CD14-positive monocyte (primary cell): ENCODE results near the gene HES7. TPM values are rescaled to one million over a fixed set of nuclear protein-coding genes. Genes with fewer than 3 reads are reported as not detected.

Experiments used
- DNase-seq, 3 donors: peaks; one replicate each; pipeline ENCODE4 v3.0.0-alpha.2; 2011 to 2022
- H2AFZ ChIP-seq: 2 replicates; pipeline ENCODE4 v1.6.0; 2012; ENCODE audit warnings: mild to moderate bottlenecking, low read depth, low read length, inconsistent platforms; ENCODE audit not compliant: insufficient read depth, poor library complexity, severe bottlenecking
- H3K27ac ChIP-seq, 2 donors: 1 replicate in 1 of 2; 2 replicates in 1 of 2; pipeline ENCODE4 v1.5.1; 2012 to 2013; ENCODE audit warnings: low read length in 2 of 2, control low read depth in 1 of 2, inconsistent platforms in 1 of 2, low read depth in 1 of 2, mild to moderate bottlenecking in 1 of 2
- H3K27me3 ChIP-seq, 2 donors: one replicate each; pipeline versions ENCODE4 v1.6.0 to v1.6.1; 2011 to 2013; ENCODE audit warnings: low read length in 2 of 2; ENCODE audit not compliant: control insufficient read depth in 2 of 2, insufficient read depth in 2 of 2
- H3K36me3 ChIP-seq, 2 donors: replicated peaks in 1 of 2; 1 replicate in 1 of 2; 2 replicates in 1 of 2; pipeline versions ENCODE4 v1.5.1 to v1.6.1; 2012 to 2013; ENCODE audit warnings: low read length in 2 of 2, control low read depth in 1 of 2, inconsistent platforms in 1 of 2, mild to moderate bottlenecking in 1 of 2; ENCODE audit not compliant: insufficient read depth in 2 of 2, control insufficient read depth in 1 of 2
- H3K4me1 ChIP-seq, 2 donors: 1 replicate in 1 of 2; 2 replicates in 1 of 2; pipeline versions ENCODE4 v1.5.1 to v1.6.1; 2012 to 2013; ENCODE audit warnings: low read length in 2 of 2, control low read depth in 1 of 2, inconsistent platforms in 1 of 2, mild to moderate bottlenecking in 1 of 2, moderate library complexity in 1 of 2; ENCODE audit not compliant: insufficient read depth in 2 of 2, control insufficient read depth in 1 of 2
- H3K4me2 ChIP-seq: replicated peaks from 2 replicates; pipeline ENCODE3; 2012; ENCODE audit warnings: low read length, moderate library complexity, mild to moderate bottlenecking; ENCODE audit not compliant: poor library complexity, severe bottlenecking; ENCODE audit errors: extremely low read depth
- H3K4me3 ChIP-seq, 3 experiments: fragments of 200-600 bp in 1 of 3; sonication (generic) in 1 of 3; replicated peaks in 1 of 3; 1 replicate in 2 of 3; 2 replicates in 1 of 3; pipeline ENCODE4 v1.5.1; 2011 to 2013; ENCODE audit warnings: low read length in 3 of 3, mild to moderate bottlenecking in 3 of 3, control low read depth in 2 of 3, low read depth in 2 of 3, inconsistent platforms in 1 of 3, moderate library complexity in 1 of 3
- H3K79me2 ChIP-seq: 2 replicates; pipeline ENCODE4 v1.6.0; 2012; ENCODE audit warnings: mild to moderate bottlenecking, control low read depth, inconsistent platforms, low read length, moderate library complexity; ENCODE audit not compliant: insufficient read depth
- H3K9ac ChIP-seq: 2 replicates; pipeline ENCODE4 v1.6.0; 2017; ENCODE audit warnings: low read length, mild to moderate bottlenecking; ENCODE audit not compliant: insufficient read depth, poor library complexity, severe bottlenecking
- H3K9me3 ChIP-seq, 2 donors: replicated peaks in 1 of 2; 1 replicate in 1 of 2; 2 replicates in 1 of 2; pipeline versions ENCODE4 v1.5.1 to v1.6.1; 2012 to 2013; ENCODE audit warnings: low read length in 2 of 2, control low read depth in 1 of 2; ENCODE audit not compliant: control insufficient read depth in 1 of 2, insufficient read depth in 1 of 2
- H4K20me1 ChIP-seq: 2 replicates; pipeline ENCODE4 v1.6.0; 2012; ENCODE audit warnings: mild to moderate bottlenecking, low read length, control low read depth, moderate library complexity; ENCODE audit not compliant: insufficient read depth
- H3K27ac Mint-ChIP-seq, 7 donors: one replicate each; pipeline ENCODE4 v1.8.0; 2020; ENCODE audit warnings: mild to moderate bottlenecking in 7 of 7, mixed read lengths in 7 of 7, moderate library complexity in 6 of 7, inconsistent platforms in 2 of 7
- H3K27me3 Mint-ChIP-seq, 3 donors: one replicate each; pipeline ENCODE4 v1.8.0; 2021 to 2022; ENCODE audit warnings: low read depth in 3 of 3, mild to moderate bottlenecking in 3 of 3, mixed read lengths in 3 of 3, moderate library complexity in 3 of 3, inconsistent platforms in 1 of 3
- H3K36me3 Mint-ChIP-seq, 2 donors: one replicate each; pipeline ENCODE4 v1.8.0; 2020; ENCODE audit warnings: mixed read lengths in 2 of 2, inconsistent platforms in 1 of 2, mild to moderate bottlenecking in 1 of 2
- H3K4me1 Mint-ChIP-seq: one replicate; pipeline ENCODE4 v1.8.0; 2020; ENCODE audit warnings: mild to moderate bottlenecking, mixed read lengths
- H3K4me3 Mint-ChIP-seq, 2 donors: one replicate each; pipeline ENCODE4 v1.8.0; 2020; ENCODE audit warnings: mild to moderate bottlenecking in 2 of 2, mixed read lengths in 2 of 2, moderate library complexity in 1 of 2
- H3K9me3 Mint-ChIP-seq, 7 donors: one replicate each; pipeline ENCODE4 v1.8.0; 2020 to 2022; ENCODE audit warnings: mixed read lengths in 7 of 7, mild to moderate bottlenecking in 6 of 7, moderate library complexity in 6 of 7, inconsistent platforms in 2 of 7
- WGBS: methylation state at CpG from one replicate; pipeline ENCODE4 v1.1.5; 2013; ENCODE audit warnings: missing lambda C conversion rate; ENCODE audit not compliant: insufficient coverage; 5-methylcytosine and 5-hydroxymethylcytosine counted together
- intact Hi-C, 2 donors: fragments of 100-400 bp; cut with micrococcal nuclease; formaldehyde crosslinking; loops; one replicate each; pipeline versions ENCODE4 v1.15.0 to v1.15.1; 2023
- polyA plus RNA-seq, 3 donors: library from polyadenylated mRNA; depleted of rRNA in 1 of 3; unstranded in 2 of 3; stranded (reverse) in 1 of 3; fragments of 300-500 nt in 2 of 3; fragments of >200 nt in 1 of 3; fragmentation: Illumina TruSeq in 2 of 3; gene quantifications; 1 replicate in 2 of 3; 2 replicates in 1 of 3; pipeline ENCODE4 v1.2.3, GENCODE V29; 2012 to 2021
- TF ChIP-seq, protein P1 (sequence below): fragments of 200-600 bp; IDR thresholded peaks from one replicate; pipeline ENCODE4 v1.8.0; 2022; ENCODE audit warnings: antibody characterized with exemption, mild to moderate bottlenecking

HES7 gene
- polyA plus RNA-seq, 3 donors, result not detected

DNA sequence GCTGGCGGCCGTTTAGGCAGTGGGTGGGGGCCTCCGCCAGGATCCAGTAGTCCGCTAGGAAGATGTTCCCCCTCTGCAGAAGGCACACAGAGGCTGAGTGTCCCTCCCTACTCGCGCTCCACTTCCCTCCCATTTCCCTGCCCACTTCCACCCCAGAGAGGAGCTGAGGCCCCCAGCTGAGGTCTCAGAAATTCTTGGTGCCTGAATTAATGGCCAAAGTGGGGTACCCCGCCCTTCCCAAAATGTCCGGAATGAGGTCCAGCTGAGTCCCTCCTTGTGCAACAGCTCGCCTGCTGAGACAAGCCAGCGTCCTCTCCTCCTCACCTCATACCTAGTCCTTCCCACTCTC is 13.5 kb downstream of the HES7 start:
- H3K27me3 Mint-ChIP-seq, result peaks cover 36 to 66% (median 43%) of the 10 kb centered on the region in 3 donors

DNA sequence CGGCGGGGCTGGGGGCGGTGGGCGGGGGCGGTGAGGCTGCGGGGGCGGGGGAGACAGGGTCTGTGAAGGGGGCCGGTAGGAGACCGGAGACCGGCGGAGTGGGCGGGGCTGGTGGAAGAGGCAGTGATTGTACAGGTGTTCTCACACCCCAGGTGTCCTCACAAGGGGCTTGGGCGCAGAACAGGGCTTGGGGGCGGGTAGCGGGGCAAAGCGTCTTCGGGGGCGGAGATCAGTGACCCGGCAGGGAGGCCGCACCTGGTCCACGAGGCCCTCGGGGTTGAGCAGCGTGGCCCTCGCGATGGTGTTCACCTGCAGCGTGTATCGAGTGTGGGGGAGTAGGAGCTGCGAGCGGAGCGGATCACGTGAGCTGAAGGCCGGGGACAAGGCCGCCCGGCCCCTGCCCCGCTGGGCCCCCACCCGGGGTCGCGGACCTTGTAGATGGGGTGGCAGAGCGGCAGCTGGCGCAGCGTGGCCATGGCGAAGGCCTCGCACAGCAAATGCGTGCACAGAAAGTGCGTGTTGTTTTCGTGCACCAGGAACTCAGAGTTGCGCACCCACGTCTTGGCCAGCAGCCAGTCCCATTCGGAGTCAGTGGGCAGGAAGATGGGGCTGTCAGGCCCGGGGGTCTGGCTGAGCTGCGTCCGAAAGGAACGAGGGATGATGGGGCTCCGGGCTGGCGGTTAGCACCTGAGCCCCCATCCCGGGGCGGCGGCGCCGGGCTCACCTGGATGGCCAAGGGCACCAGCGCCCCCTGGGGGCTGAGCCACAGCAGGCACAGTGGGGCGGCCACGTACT is 14.0 kb downstream of the HES7 start:
- DNase-seq, result peak in 2 of 3 donors; percentile 55 to 57
- intact Hi-C loops, result loop anchor here (2.0 to 5.0 kb wide), 2 partner anchors 48 to 49 kb away; no protein-coding TSS in a partner anchor
- Mint-ChIP-seq H3K27me3 (peaks cover 31 to 62% (median 37%) of the 10 kb centered on the region in 3 donors), H3K4me1 (peaks cover 9% of the 10 kb centered on the region), H3K9me3 (peaks cover 0 to 3% (median 1%) of the 10 kb centered on the region in 7 donors), H3K27ac (no peak overlapping the region), H3K4me3 (peak overlapping the region in 1 of 2 donors; percentile 79), H3K36me3 (no peaks in the 10 kb centered on the region)
- H3K9me3 ChIP-seq, result no peaks in the 10 kb centered on the region
- peaks cover 9 to 11% of the 10 kb centered on the region in 2 donors for H3K4me1 ChIP-seq
- H3K27ac ChIP-seq, result no peak overlapping the region
- WGBS, result 12% methylated on average over 50 of the region's 63 CpGs
- H3K36me3 ChIP-seq, result no peaks in the 10 kb centered on the region
- H3K9ac ChIP-seq, result no peak overlapping the region
- peak overlapping the region; percentile 67 for H3K4me2 ChIP-seq
- H3K27me3 ChIP-seq, result peaks cover 3 to 36% of the 10 kb centered on the region in 2 donors
- H4K20me1 ChIP-seq, result no peaks in the 10 kb centered on the region
- peak overlapping the region; percentile 56 for H2AFZ ChIP-seq
- peak overlapping the region in 1 of 3 experiments; percentile 59 for H3K4me3 ChIP-seq
- H3K79me2 ChIP-seq, result no peaks in the 10 kb centered on the region
- TF ChIP-seq, protein P1, sequence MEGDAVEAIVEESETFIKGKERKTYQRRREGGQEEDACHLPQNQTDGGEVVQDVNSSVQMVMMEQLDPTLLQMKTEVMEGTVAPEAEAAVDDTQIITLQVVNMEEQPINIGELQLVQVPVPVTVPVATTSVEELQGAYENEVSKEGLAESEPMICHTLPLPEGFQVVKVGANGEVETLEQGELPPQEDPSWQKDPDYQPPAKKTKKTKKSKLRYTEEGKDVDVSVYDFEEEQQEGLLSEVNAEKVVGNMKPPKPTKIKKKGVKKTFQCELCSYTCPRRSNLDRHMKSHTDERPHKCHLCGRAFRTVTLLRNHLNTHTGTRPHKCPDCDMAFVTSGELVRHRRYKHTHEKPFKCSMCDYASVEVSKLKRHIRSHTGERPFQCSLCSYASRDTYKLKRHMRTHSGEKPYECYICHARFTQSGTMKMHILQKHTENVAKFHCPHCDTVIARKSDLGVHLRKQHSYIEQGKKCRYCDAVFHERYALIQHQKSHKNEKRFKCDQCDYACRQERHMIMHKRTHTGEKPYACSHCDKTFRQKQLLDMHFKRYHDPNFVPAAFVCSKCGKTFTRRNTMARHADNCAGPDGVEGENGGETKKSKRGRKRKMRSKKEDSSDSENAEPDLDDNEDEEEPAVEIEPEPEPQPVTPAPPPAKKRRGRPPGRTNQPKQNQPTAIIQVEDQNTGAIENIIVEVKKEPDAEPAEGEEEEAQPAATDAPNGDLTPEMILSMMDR, result peak; percentile 99

More for the DNA sequence above, 13.5 kb downstream of the HES7 start:
- Mint-ChIP-seq H3K4me3 (peak overlapping the region in 1 of 2 donors; percentile 54), H3K4me1 (peaks cover 9% of the 10 kb centered on the region), H3K36me3 (no peaks in the 10 kb centered on the region), H3K27ac (no peak overlapping the region), H3K9me3 (peaks cover 0 to 3% (median 1%) of the 10 kb centered on the region in 7 donors)
- H3K4me3 ChIP-seq, result peak overlapping the region in 1 of 3 experiments; percentile 59
- 45% methylated on average over 6 of the region's 10 CpGs for WGBS
- H3K9me3 ChIP-seq, result no peaks in the 10 kb centered on the region
- no peak overlapping the region for H3K9ac ChIP-seq
- H3K79me2 ChIP-seq, result no peaks in the 10 kb centered on the region
- peak overlapping the region; percentile 67 for H3K4me2 ChIP-seq
- H4K20me1 ChIP-seq, result no peaks in the 10 kb centered on the region
- no peak for DNase-seq
- TF ChIP-seq, protein P1, result peak; percentile 57
- intact Hi-C loops, result loop anchor here (2.0 to 5.0 kb wide), 2 partner anchors 48 to 50 kb away; no protein-coding TSS in a partner anchor
- H2AFZ ChIP-seq, result peak overlapping the region; percentile 56
- H3K27ac ChIP-seq, result no peak overlapping the region
- peaks cover 9 to 11% of the 10 kb centered on the region in 2 donors for H3K4me1 ChIP-seq
- H3K36me3 ChIP-seq, result no peaks in the 10 kb centered on the region
- H3K27me3 ChIP-seq, result peaks cover 5 to 41% of the 10 kb centered on the region in 2 donors
